ENCODE measurements around the gene ABCB8. TPM values are rescaled to one million over a fixed set of nuclear protein-coding genes. Genes with fewer than 3 reads are reported as not detected.
A peak's percentile ranks its signal among the peaks of the same experiment; 100 is the strongest.

The ABCB8 gene
- total and polyA plus RNA-seq, 9 of the 15 experiments (the other 6 are each of a cell fraction or from before 2014, with no cell fraction given), result 7.6 to 106 (median 36.3) TPM

DNA sequence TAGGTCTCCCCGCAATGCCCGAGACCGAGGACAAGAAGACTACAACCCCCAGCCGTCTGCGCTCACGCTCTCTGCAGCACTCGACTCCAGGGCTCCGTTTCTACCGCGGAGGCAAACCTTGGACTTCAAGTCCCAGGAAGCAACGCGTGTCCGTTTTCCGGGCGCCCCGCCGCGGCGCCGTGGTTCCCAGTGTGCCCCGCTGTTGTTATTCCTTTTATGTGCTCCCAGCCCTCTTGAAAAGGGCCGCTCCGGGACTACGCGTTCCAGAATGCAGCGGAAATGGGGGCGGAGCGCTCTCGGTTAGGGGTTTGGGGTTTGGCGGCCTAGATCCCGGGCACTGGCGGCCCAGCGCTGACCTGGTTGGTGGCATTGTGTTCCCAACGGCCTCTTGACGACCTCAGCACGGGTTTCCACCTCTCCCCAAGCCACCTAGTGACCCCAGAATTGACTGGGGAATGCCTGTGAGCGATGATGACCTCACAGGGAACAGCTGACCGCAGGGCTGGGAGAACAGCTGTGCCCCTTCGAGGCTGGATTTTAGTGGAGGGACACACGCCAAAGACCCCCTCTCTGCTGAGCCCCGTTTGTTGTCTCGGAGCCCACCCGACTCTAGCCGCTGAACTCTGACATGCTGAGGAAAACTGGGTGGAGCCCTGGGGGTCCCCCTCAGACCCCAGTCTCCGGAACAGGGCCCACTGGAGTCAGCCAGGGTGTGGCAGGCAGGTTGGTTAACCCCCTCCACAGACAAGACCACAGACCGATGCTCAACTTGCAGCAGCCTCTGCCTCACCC, 29.9 kb downstream of the ABCB8 start (continued):
- TF ChIP-seq, protein P1, sequence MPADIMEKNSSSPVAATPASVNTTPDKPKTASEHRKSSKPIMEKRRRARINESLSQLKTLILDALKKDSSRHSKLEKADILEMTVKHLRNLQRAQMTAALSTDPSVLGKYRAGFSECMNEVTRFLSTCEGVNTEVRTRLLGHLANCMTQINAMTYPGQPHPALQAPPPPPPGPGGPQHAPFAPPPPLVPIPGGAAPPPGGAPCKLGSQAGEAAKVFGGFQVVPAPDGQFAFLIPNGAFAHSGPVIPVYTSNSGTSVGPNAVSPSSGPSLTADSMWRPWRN (IDR thresholded peaks at IDR 0.05; ENCODE audit: low read depth), result no peak; the same call in 1 of the 2 replicates
- TF ChIP-seq RFX1 (IDR thresholded peaks at IDR 0.05) (no peak), MYC (IDR thresholded peaks at IDR 0.05; ENCODE audit: low read depth, low read length) (peak; percentile 64; the same call in 1 of the 2 replicates), MYC (CRISPR knock-in tag; IDR thresholded peaks at IDR 0.05; ENCODE audit: borderline replicate concordance, low read depth) (peak; percentile 48; the same call in 1 of the 2 replicates), GTF2E2 (tag; IDR thresholded peaks at IDR 0.05) (no peak), ZNF124 (CRISPR knock-in tag; IDR thresholded peaks at IDR 0.05) (no peak), ILF3 (IDR thresholded peaks at IDR 0.05; ENCODE audit: borderline replicate concordance) (no peak), CHD1 (IDR thresholded peaks at IDR 0.05; ENCODE audit: low read length) (peak; percentile 57), ZSCAN29 (IDR thresholded peaks at IDR 0.05) (no peak), CHD4 (IDR thresholded peaks at IDR 0.05; ENCODE audit: insufficient read depth, insufficient replicate concordance, low read depth, low read length, poor library complexity, severe bottlenecking) (no peak), PTTG1 (tag; IDR thresholded peaks at IDR 0.05; ENCODE audit: low read depth) (no peak), ZNF41 (CRISPR knock-in tag; conservative IDR thresholded peaks at IDR 0.05) (no peak), PRMT5 (CRISPR knock-in tag; IDR thresholded peaks at IDR 0.05) (no peak), KLF16 (IDR thresholded peaks at IDR 0.05) (no peak), ZNF707 (CRISPR knock-in tag; conservative IDR thresholded peaks at IDR 0.05) (no peak), HDAC3 (IDR thresholded peaks at IDR 0.05; ENCODE audit: borderline replicate concordance, partially characterized antibody) (no peak), HLTF (IDR thresholded peaks at IDR 0.05) (no peak), WHSC1 (IDR thresholded peaks at IDR 0.05; ENCODE audit: low read length) (no peak), CEBPB (tag; IDR thresholded peaks at IDR 0.05) (no peak), TEAD2 (tag; IDR thresholded peaks at IDR 0.05) (no peak), TAF1 (IDR thresholded peaks at IDR 0.05; ENCODE audit: control insufficient read depth, extremely low read depth, insufficient read depth, low read length, severe bottlenecking) (peak; percentile 57), GATAD2A (IDR thresholded peaks at IDR 0.05) (peak; percentile 73), SRSF7 (optimal IDR thresholded peaks at IDR 0.05; ENCODE audit: low read depth, low read length) (no peak), SMC3 (conservative IDR thresholded peaks at IDR 0.05; ENCODE audit: insufficient read depth, low read depth, low read length) (no peak), EHMT2 (IDR thresholded peaks at IDR 0.05) (no peak)
- TF ChIP-seq, protein P2, sequence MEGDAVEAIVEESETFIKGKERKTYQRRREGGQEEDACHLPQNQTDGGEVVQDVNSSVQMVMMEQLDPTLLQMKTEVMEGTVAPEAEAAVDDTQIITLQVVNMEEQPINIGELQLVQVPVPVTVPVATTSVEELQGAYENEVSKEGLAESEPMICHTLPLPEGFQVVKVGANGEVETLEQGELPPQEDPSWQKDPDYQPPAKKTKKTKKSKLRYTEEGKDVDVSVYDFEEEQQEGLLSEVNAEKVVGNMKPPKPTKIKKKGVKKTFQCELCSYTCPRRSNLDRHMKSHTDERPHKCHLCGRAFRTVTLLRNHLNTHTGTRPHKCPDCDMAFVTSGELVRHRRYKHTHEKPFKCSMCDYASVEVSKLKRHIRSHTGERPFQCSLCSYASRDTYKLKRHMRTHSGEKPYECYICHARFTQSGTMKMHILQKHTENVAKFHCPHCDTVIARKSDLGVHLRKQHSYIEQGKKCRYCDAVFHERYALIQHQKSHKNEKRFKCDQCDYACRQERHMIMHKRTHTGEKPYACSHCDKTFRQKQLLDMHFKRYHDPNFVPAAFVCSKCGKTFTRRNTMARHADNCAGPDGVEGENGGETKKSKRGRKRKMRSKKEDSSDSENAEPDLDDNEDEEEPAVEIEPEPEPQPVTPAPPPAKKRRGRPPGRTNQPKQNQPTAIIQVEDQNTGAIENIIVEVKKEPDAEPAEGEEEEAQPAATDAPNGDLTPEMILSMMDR (IDR thresholded peaks at IDR 0.05 in 2 of 3, conservative IDR thresholded peaks at IDR 0.05 in 1 of 3; ENCODE audit: insufficient read depth in 2 of 3, low read depth in 1 of 3, low read length in 3 of 3), result no peak
- TF ChIP-seq, protein P3, sequence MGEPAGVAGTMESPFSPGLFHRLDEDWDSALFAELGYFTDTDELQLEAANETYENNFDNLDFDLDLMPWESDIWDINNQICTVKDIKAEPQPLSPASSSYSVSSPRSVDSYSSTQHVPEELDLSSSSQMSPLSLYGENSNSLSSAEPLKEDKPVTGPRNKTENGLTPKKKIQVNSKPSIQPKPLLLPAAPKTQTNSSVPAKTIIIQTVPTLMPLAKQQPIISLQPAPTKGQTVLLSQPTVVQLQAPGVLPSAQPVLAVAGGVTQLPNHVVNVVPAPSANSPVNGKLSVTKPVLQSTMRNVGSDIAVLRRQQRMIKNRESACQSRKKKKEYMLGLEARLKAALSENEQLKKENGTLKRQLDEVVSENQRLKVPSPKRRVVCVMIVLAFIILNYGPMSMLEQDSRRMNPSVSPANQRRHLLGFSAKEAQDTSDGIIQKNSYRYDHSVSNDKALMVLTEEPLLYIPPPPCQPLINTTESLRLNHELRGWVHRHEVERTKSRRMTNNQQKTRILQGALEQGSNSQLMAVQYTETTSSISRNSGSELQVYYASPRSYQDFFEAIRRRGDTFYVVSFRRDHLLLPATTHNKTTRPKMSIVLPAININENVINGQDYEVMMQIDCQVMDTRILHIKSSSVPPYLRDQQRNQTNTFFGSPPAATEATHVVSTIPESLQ (CRISPR knock-in tag; IDR thresholded peaks at IDR 0.05), result no peak; the same call in 1 of the 2 replicates

Data from K562 (cell line).